Measurements from ENCODE around the gene RIPOR3.

DNA sequence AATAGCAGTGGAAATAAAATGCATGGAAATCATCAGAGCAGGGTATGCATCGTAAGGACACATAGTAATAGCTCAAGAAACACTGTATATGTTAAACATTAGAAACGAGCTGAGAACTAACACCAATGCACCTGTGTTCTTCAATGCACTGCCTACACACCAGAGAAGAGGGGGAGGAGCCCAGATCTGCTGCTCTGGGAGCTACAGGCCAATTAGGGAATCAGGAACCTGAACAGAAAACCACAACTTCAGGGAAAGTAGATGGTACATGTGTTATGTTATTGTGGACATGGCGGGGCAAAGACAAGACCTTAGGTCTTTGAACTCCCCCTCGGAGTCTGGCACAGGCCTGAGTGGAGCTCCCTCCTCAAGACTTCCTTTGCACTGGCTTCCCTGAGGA is 39.7 kb downstream of the RIPOR3 start:
- TF ChIP-seq SUZ12 (IDR thresholded peaks at IDR 0.05) = no peak
- TF ChIP-seq FOXM1 (IDR thresholded peaks at IDR 0.05; ENCODE audit: borderline replicate concordance) = no peak
- no peak for TF ChIP-seq CTBP1 (IDR thresholded peaks at IDR 0.05; ENCODE audit: borderline replicate concordance)
- TF ChIP-seq PKNOX1 (IDR thresholded peaks at IDR 0.05) = no peak
- TF ChIP-seq SP1 (IDR thresholded peaks at IDR 0.05) = no peak
- TF ChIP-seq TARDBP (IDR thresholded peaks at IDR 0.05) = no peak
- no peak for TF ChIP-seq FOXK2 (IDR thresholded peaks at IDR 0.05)
- TF ChIP-seq ELF4 (IDR thresholded peaks at IDR 0.05) = no peak
- no peak for TF ChIP-seq ZNF384 (IDR thresholded peaks at IDR 0.05)
- no peak for TF ChIP-seq ARNT (IDR thresholded peaks at IDR 0.05)
- no peak for TF ChIP-seq NFRKB (IDR thresholded peaks at IDR 0.05)
- no peak for TF ChIP-seq BHLHE40 (IDR thresholded peaks at IDR 0.05; ENCODE audit: borderline replicate concordance)
- no peak for TF ChIP-seq FOXA1 (IDR thresholded peaks at IDR 0.05)
- no peak for TF ChIP-seq HDGF (IDR thresholded peaks at IDR 0.05; ENCODE audit: borderline replicate concordance)

Measured in HEK293T (cell line).